CD14-positive monocyte (primary cell): ENCODE results near the gene RASEF. TPM values are rescaled to one million over a fixed set of nuclear protein-coding genes. Genes with fewer than 3 reads are reported as not detected.

ENCODE experiments used
- DNase-seq, 3 donors: peaks; one replicate each; pipeline ENCODE4 v3.0.0-alpha.2; 2011 to 2022
- H2AFZ ChIP-seq: 2 replicates; pipeline ENCODE4 v1.6.0; 2012; ENCODE audit warnings: mild to moderate bottlenecking, low read depth, low read length, inconsistent platforms; ENCODE audit not compliant: insufficient read depth, poor library complexity, severe bottlenecking
- H3K27ac ChIP-seq, 2 donors: 1 replicate in 1 of 2; 2 replicates in 1 of 2; pipeline ENCODE4 v1.5.1; 2012 to 2013; ENCODE audit warnings: low read length in 2 of 2, control low read depth in 1 of 2, inconsistent platforms in 1 of 2, low read depth in 1 of 2, mild to moderate bottlenecking in 1 of 2
- H3K27me3 ChIP-seq, 2 donors: one replicate each; pipeline versions ENCODE4 v1.6.0 to v1.6.1; 2011 to 2013; ENCODE audit warnings: low read length in 2 of 2; ENCODE audit not compliant: control insufficient read depth in 2 of 2, insufficient read depth in 2 of 2
- H3K36me3 ChIP-seq, 2 donors: replicated peaks in 1 of 2; 1 replicate in 1 of 2; 2 replicates in 1 of 2; pipeline versions ENCODE4 v1.5.1 to v1.6.1; 2012 to 2013; ENCODE audit warnings: low read length in 2 of 2, control low read depth in 1 of 2, inconsistent platforms in 1 of 2, mild to moderate bottlenecking in 1 of 2; ENCODE audit not compliant: insufficient read depth in 2 of 2, control insufficient read depth in 1 of 2
- H3K4me1 ChIP-seq, 2 donors: 1 replicate in 1 of 2; 2 replicates in 1 of 2; pipeline versions ENCODE4 v1.5.1 to v1.6.1; 2012 to 2013; ENCODE audit warnings: low read length in 2 of 2, control low read depth in 1 of 2, inconsistent platforms in 1 of 2, mild to moderate bottlenecking in 1 of 2, moderate library complexity in 1 of 2; ENCODE audit not compliant: insufficient read depth in 2 of 2, control insufficient read depth in 1 of 2
- H3K4me2 ChIP-seq: replicated peaks from 2 replicates; pipeline ENCODE3; 2012; ENCODE audit warnings: low read length, moderate library complexity, mild to moderate bottlenecking; ENCODE audit not compliant: poor library complexity, severe bottlenecking; ENCODE audit errors: extremely low read depth
- H3K4me3 ChIP-seq, 3 experiments: fragments of 200-600 bp in 1 of 3; sonication (generic) in 1 of 3; replicated peaks in 1 of 3; 1 replicate in 2 of 3; 2 replicates in 1 of 3; pipeline ENCODE4 v1.5.1; 2011 to 2013; ENCODE audit warnings: low read length in 3 of 3, mild to moderate bottlenecking in 3 of 3, control low read depth in 2 of 3, low read depth in 2 of 3, inconsistent platforms in 1 of 3, moderate library complexity in 1 of 3
- H3K79me2 ChIP-seq: 2 replicates; pipeline ENCODE4 v1.6.0; 2012; ENCODE audit warnings: mild to moderate bottlenecking, control low read depth, inconsistent platforms, low read length, moderate library complexity; ENCODE audit not compliant: insufficient read depth
- H3K9ac ChIP-seq: 2 replicates; pipeline ENCODE4 v1.6.0; 2017; ENCODE audit warnings: low read length, mild to moderate bottlenecking; ENCODE audit not compliant: insufficient read depth, poor library complexity, severe bottlenecking
- H3K9me3 ChIP-seq, 2 donors: replicated peaks in 1 of 2; 1 replicate in 1 of 2; 2 replicates in 1 of 2; pipeline versions ENCODE4 v1.5.1 to v1.6.1; 2012 to 2013; ENCODE audit warnings: low read length in 2 of 2, control low read depth in 1 of 2; ENCODE audit not compliant: control insufficient read depth in 1 of 2, insufficient read depth in 1 of 2
- H4K20me1 ChIP-seq: 2 replicates; pipeline ENCODE4 v1.6.0; 2012; ENCODE audit warnings: mild to moderate bottlenecking, low read length, control low read depth, moderate library complexity; ENCODE audit not compliant: insufficient read depth
- H3K27ac Mint-ChIP-seq, 7 donors: one replicate each; pipeline ENCODE4 v1.8.0; 2020; ENCODE audit warnings: mild to moderate bottlenecking in 7 of 7, mixed read lengths in 7 of 7, moderate library complexity in 6 of 7, inconsistent platforms in 2 of 7
- H3K27me3 Mint-ChIP-seq, 3 donors: one replicate each; pipeline ENCODE4 v1.8.0; 2021 to 2022; ENCODE audit warnings: low read depth in 3 of 3, mild to moderate bottlenecking in 3 of 3, mixed read lengths in 3 of 3, moderate library complexity in 3 of 3, inconsistent platforms in 1 of 3
- H3K36me3 Mint-ChIP-seq, 2 donors: one replicate each; pipeline ENCODE4 v1.8.0; 2020; ENCODE audit warnings: mixed read lengths in 2 of 2, inconsistent platforms in 1 of 2, mild to moderate bottlenecking in 1 of 2
- H3K4me1 Mint-ChIP-seq: one replicate; pipeline ENCODE4 v1.8.0; 2020; ENCODE audit warnings: mild to moderate bottlenecking, mixed read lengths
- H3K4me3 Mint-ChIP-seq, 2 donors: one replicate each; pipeline ENCODE4 v1.8.0; 2020; ENCODE audit warnings: mild to moderate bottlenecking in 2 of 2, mixed read lengths in 2 of 2, moderate library complexity in 1 of 2
- H3K9me3 Mint-ChIP-seq, 7 donors: one replicate each; pipeline ENCODE4 v1.8.0; 2020 to 2022; ENCODE audit warnings: mixed read lengths in 7 of 7, mild to moderate bottlenecking in 6 of 7, moderate library complexity in 6 of 7, inconsistent platforms in 2 of 7
- CTCF ChIP-seq: fragments of 200-600 bp; IDR thresholded peaks from one replicate; pipeline ENCODE4 v1.8.0; 2022; ENCODE audit warnings: antibody characterized with exemption, mild to moderate bottlenecking
- WGBS: methylation state at CpG from one replicate; pipeline ENCODE4 v1.1.5; 2013; ENCODE audit warnings: missing lambda C conversion rate; ENCODE audit not compliant: insufficient coverage; 5-methylcytosine and 5-hydroxymethylcytosine counted together
- intact Hi-C, 2 donors: fragments of 100-400 bp; cut with micrococcal nuclease; formaldehyde crosslinking; loops; one replicate each; pipeline versions ENCODE4 v1.15.0 to v1.15.1; 2023
- polyA plus RNA-seq, 3 donors: library from polyadenylated mRNA; depleted of rRNA in 1 of 3; unstranded in 2 of 3; stranded (reverse) in 1 of 3; fragments of 300-500 nt in 2 of 3; fragments of >200 nt in 1 of 3; fragmentation: Illumina TruSeq in 2 of 3; gene quantifications; 1 replicate in 2 of 3; 2 replicates in 1 of 3; pipeline ENCODE4 v1.2.3, GENCODE V29; 2012 to 2021

The RASEF gene
- polyA plus RNA-seq, 3 donors, result not detected

- Histone ChIP-seq H3K27me3 (no peaks in the 10 kb centered on the region), H3K27ac (no peak overlapping the region), H3K4me1 (no peaks in the 10 kb centered on the region), H3K36me3 (no peaks in the 10 kb centered on the region), H3K9me3 (no peaks in the 10 kb centered on the region), H4K20me1 (no peaks in the 10 kb centered on the region), H2AFZ (no peak overlapping the region), H3K9ac (no peak overlapping the region), H3K4me3 (no peak overlapping the region), H3K4me2 (no peak overlapping the region), H3K79me2 (no peaks in the 10 kb centered on the region)
- intact Hi-C loops, result no loop called here
- Mint-ChIP-seq H3K9me3 (peaks cover 0 to 10% (median 3%) of the 10 kb centered on the region in 7 donors), H3K36me3 (no peaks in the 10 kb centered on the region), H3K27ac (no peak overlapping the region), H3K27me3 (peaks cover 0 to 2% (median 0%) of the 10 kb centered on the region in 3 donors), H3K4me3 (no peak overlapping the region), H3K4me1 (no peaks in the 10 kb centered on the region)
- no peak for TF ChIP-seq CTCF
- 100% methylated on average over 3 of the region's 6 CpGs for whole genome bisulfite sequencing
- DNase-seq, result no peak
Measured at GRCh38 chr9:82997476-82998140, 65.3 kb downstream of the RASEF start.

- intact Hi-C loops, result no loop called here
- DNase-seq, result no peak
- H3K27me3 ChIP-seq, result no peaks in the 10 kb centered on the region
- WGBS, result 100% methylated on average over 1 of the region's 4 CpGs
- H3K9ac ChIP-seq, result no peak overlapping the region
- H3K4me2 ChIP-seq, result no peak overlapping the region
- no peaks in the 10 kb centered on the region for H3K4me1 ChIP-seq
- H3K36me3 Mint-ChIP-seq, result no peaks in the 10 kb centered on the region
- H3K79me2 ChIP-seq, result no peaks in the 10 kb centered on the region
- no peak overlapping the region for H3K27ac ChIP-seq
- H3K36me3 ChIP-seq, result no peaks in the 10 kb centered on the region
- peaks cover 0 to 2% (median 0%) of the 10 kb centered on the region in 3 donors for H3K27me3 Mint-ChIP-seq
- no peak overlapping the region for H3K4me3 Mint-ChIP-seq
- no peak for TF ChIP-seq CTCF
- no peaks in the 10 kb centered on the region for H3K9me3 ChIP-seq
- H4K20me1 ChIP-seq, result no peaks in the 10 kb centered on the region
- H3K9me3 Mint-ChIP-seq, result peaks cover 0 to 10% (median 3%) of the 10 kb centered on the region in 7 donors
- no peak overlapping the region for H3K4me3 ChIP-seq
- no peak overlapping the region for H3K27ac Mint-ChIP-seq
- no peak overlapping the region for H2AFZ ChIP-seq
- no peaks in the 10 kb centered on the region for H3K4me1 Mint-ChIP-seq
Measured at GRCh38 chr9:82996941-82997340, 66.0 kb downstream of the RASEF start.
